ENCODE data around the gene TUBA3C. TPM values are rescaled to one million over a fixed set of nuclear protein-coding genes. Genes with fewer than 3 reads are reported as not detected.

The TUBA3C gene
- total RNA-seq, 1 donor from 2014 or later = not detected

DNA sequence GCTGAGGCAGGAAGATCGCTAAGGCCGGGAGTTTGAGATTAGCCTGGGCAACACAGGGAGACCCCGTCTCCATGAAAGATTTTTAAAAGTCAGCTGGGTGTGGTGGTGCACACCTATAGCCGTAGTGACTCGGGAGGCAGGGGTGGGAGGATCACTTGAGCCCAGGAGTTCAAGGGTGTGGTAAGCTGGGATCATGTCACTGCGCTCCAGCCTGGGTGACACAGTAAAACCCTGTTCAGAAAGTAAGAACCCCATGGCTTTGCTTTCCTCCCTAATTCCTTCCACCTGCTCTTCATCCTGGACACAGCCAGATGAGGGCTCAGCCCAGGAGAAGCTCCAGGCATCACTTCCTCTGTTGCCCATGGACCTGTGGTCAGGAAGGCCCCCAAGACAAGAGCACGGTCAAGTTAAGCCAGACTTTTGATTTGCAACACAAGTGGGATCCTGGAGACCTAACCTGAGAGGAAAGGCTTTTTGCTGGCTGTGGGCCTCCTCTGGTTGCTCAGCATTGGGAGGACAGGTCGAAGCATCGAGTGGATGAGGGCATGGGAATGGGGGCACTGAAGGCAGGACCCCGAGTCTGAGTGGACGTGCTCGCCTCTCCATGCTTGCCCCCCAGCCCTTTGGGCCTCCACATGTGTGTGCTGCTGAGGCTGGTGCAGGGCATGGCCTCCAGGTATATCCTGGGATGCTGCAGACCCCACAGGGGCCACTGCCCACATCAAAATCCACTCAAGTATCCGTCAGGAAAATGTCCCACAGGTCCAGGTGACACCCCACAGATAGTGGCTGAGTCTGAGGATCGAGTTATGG lies 25.4 kb downstream of the TUBA3C start:
- Mint-ChIP-seq H3K9me3 (no peaks in the 10 kb centered on the region), H3K27me3 (no peaks in the 10 kb centered on the region), H3K27ac (no peak overlapping the region), H3K4me3 (no peak overlapping the region), H3K36me3 (ENCODE audit: low read depth) (no peaks in the 10 kb centered on the region), H3K4me1 (no peaks in the 10 kb centered on the region)
- ChIA-PET CTCF (no interaction called here), POLR2A (no interaction called here)
- TF ChIP-seq, protein P1, sequence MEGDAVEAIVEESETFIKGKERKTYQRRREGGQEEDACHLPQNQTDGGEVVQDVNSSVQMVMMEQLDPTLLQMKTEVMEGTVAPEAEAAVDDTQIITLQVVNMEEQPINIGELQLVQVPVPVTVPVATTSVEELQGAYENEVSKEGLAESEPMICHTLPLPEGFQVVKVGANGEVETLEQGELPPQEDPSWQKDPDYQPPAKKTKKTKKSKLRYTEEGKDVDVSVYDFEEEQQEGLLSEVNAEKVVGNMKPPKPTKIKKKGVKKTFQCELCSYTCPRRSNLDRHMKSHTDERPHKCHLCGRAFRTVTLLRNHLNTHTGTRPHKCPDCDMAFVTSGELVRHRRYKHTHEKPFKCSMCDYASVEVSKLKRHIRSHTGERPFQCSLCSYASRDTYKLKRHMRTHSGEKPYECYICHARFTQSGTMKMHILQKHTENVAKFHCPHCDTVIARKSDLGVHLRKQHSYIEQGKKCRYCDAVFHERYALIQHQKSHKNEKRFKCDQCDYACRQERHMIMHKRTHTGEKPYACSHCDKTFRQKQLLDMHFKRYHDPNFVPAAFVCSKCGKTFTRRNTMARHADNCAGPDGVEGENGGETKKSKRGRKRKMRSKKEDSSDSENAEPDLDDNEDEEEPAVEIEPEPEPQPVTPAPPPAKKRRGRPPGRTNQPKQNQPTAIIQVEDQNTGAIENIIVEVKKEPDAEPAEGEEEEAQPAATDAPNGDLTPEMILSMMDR (IDR thresholded peaks at IDR 0.05) = no peak
- intact Hi-C loops (cut with micrococcal nuclease) = no loop called here
- DNase-seq = no peak
- no peak for ATAC-seq (ENCODE audit: low read depth)

DNA sequence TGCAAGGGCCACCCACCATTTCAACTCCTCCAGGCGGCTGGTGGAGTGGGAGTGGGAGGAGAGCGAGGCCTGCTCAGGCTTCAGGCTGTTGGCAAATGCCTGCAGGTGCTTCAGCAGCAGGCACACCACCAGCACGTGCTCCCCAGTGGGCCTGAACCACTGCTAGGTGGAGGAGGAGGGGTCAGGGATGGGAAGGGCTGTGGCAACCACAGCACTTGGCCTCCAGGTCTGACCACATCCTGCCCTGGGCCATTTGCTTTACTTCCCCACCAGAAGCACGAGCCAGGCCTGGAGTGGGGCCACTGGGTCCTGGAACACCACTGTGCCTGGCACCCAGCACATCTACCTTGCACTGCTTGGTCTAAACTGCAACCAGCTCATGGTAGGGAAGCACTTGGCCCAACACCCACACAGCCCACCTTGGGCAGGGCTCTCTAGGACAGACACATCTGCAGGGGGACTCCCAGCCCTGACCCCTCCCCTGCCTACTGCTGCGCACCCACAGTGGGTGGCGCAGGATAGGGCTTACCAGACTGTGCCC lies 26.2 kb downstream of the TUBA3C start:
- DNase-seq = no peak
- H3K36me3 Mint-ChIP-seq (ENCODE audit: low read depth) = no peaks in the 10 kb centered on the region
- H3K27me3 Mint-ChIP-seq = no peaks in the 10 kb centered on the region
- intact Hi-C loops (cut with micrococcal nuclease) = no loop called here
- no peak for ATAC-seq (ENCODE audit: low read depth)
- no peaks in the 10 kb centered on the region for H3K4me1 Mint-ChIP-seq
- no peak overlapping the region for H3K27ac Mint-ChIP-seq
- no peak overlapping the region for H3K4me3 Mint-ChIP-seq
- no peaks in the 10 kb centered on the region for H3K9me3 Mint-ChIP-seq
- ChIA-PET POLR2A (no interaction called here), CTCF (no interaction called here)
- TF ChIP-seq, protein P1 (IDR thresholded peaks at IDR 0.05) = no peak

- ATAC-seq (ENCODE audit: low read depth) (no peak), DNase-seq (no peak)
- intact Hi-C loops (cut with micrococcal nuclease) = no loop called here
- POLR2A ChIA-PET = no interaction called here
- TF ChIP-seq, protein P1 (IDR thresholded peaks at IDR 0.05) = no peak
- H3K27me3 Mint-ChIP-seq = no peaks in the 10 kb centered on the region
- CTCF ChIA-PET = no interaction called here
- H3K4me3 Mint-ChIP-seq = no peak overlapping the region
- no peaks in the 10 kb centered on the region for H3K36me3 Mint-ChIP-seq (ENCODE audit: low read depth)
- no peaks in the 10 kb centered on the region for H3K4me1 Mint-ChIP-seq
- peaks cover 1% of the 10 kb centered on the region for H3K9me3 Mint-ChIP-seq
- no peak overlapping the region for H3K27ac Mint-ChIP-seq
Measured at GRCh38 chr13:19154843-19155242, 26.8 kb downstream of the TUBA3C start.

DNA sequence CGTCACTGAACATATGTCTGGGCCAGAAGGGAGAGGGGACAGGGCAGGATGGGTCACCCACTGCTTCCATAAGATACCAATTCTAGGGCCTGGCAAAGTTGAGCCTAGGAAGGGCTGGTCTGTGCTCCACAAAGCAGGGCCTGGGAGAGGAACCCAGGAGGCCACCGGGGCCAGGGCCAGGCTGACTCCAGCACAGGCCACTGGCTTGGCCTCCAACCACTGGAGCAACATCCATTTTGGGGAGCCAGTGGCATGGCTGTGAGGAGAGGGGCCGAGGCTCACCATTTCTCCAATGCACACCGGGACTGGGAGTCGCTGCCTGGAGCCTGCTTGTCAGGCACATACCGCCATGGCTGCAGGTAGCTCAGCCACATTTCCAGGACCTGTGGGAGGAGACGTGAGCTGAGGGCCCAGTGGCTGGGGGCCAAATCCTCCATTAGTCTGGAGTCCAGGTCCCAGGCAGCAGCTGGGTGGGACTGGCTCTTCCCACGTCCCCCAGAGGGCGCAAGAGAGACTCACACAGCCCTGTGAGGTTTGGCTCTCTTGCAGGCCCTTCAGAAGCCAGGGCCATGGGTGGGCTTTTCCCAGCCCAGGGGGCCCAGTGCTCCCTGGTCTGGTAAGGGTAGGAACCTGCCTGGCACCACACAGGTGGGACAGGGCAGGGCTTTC lies 27.7 kb downstream of the TUBA3C start:
- no peak for DNase-seq
- no peaks in the 10 kb centered on the region for H3K4me1 Mint-ChIP-seq

GRCh38 chr13:19152403-19152802 lies 29.2 kb downstream of the TUBA3C start:
- TF ChIP-seq, protein P1 (IDR thresholded peaks at IDR 0.05) = no peak
- DNase-seq = no peak
- Mint-ChIP-seq H3K36me3 (ENCODE audit: low read depth) (no peaks in the 10 kb centered on the region), H3K4me1 (no peaks in the 10 kb centered on the region), H3K27ac (no peak overlapping the region), H3K4me3 (no peak overlapping the region), H3K27me3 (no peaks in the 10 kb centered on the region), H3K9me3 (peaks cover 8% of the 10 kb centered on the region)
- intact Hi-C loops (cut with micrococcal nuclease) = no loop called here
- ChIA-PET CTCF (no interaction called here), POLR2A (no interaction called here)
- no peak for ATAC-seq (ENCODE audit: low read depth)

More for the DNA sequence above, 27.7 kb downstream of the TUBA3C start:
- CTCF ChIA-PET = no interaction called here
- no peak overlapping the region for H3K4me3 Mint-ChIP-seq
- no peaks in the 10 kb centered on the region for H3K27me3 Mint-ChIP-seq
- TF ChIP-seq, protein P1 (IDR thresholded peaks at IDR 0.05) = no peak
- H3K36me3 Mint-ChIP-seq (ENCODE audit: low read depth) = no peaks in the 10 kb centered on the region
- no peak overlapping the region for H3K27ac Mint-ChIP-seq
- intact Hi-C loops (cut with micrococcal nuclease) = no loop called here
- no peak for ATAC-seq (ENCODE audit: low read depth)
- H3K9me3 Mint-ChIP-seq = peaks cover 7% of the 10 kb centered on the region
- POLR2A ChIA-PET = no interaction called here

Data from activated B cell treated with CpG ODN at 0.5 μM for 24 hours (primary cell).